HepG2 (cell line): ENCODE measurements around the gene PREP. TPM values are rescaled to one million over a fixed set of nuclear protein-coding genes. Genes with fewer than 3 reads are reported as not detected.
A peak's percentile ranks its signal among the peaks of the same experiment; 100 is the strongest.

Experiments used
- ATAC-seq: fragments of 200-7000 bp; cut with Tn5 transposase; 3 replicates; pipeline ENCODE4 v1.9.1; 2020; ENCODE audit warnings: mild to moderate bottlenecking, moderate library complexity
- BruUV-seq: library from RNA; stranded (reverse); fragments of 400-500 nt; replicated peaks from 2 replicates; lab custom pipeline; 2021; lab: Mats Ljungman, UMichigan
- CTCF ChIA-PET: fragments of 300-600 bp; formaldehyde crosslinking; extraction: SDS; loops from one replicate; lab custom pipeline; 2021; ENCODE audit warnings: low total read pairs, inconsistent platforms, low intra/inter-chr PET ratio; lab: Yijun Ruan, JAX
- POLR2A ChIA-PET: fragments of 350-600 bp; sonication (Branson Sonifier 250); formaldehyde crosslinking; loops from one replicate; lab custom pipeline; 2020; ENCODE audit warnings: antibody characterized with exemption, inconsistent platforms; lab: Yijun Ruan, JAX
- DNase-seq: peaks from one replicate; pipeline ENCODE4 v3.0.0-alpha.2; 2015; ENCODE audit warnings: low spot score
- FAIRE-seq: peaks from 3 replicates; lab custom pipeline; 2011; peaks lifted over from hg19 to GRCh38; lab: Jason Lieb, UNC
- H2AFZ ChIP-seq: one replicate; pipeline ENCODE4 v1.6.1; 2011; ENCODE audit warnings: low read length, inconsistent platforms
- H3K27ac ChIP-seq: fragments of 300-600 bp; 3 replicates; pipeline ENCODE4 v1.8.0; 2011; ENCODE audit warnings: mixed run types, mild to moderate bottlenecking, mixed read lengths, low read length, inconsistent platforms; ENCODE audit not compliant: insufficient read depth; ENCODE audit errors: extremely low read length
- H3K27me3 ChIP-seq, 2 experiments: fragments of 200-600 bp in 1 of 2; 2 replicates in 1 of 2; 3 replicates in 1 of 2; pipeline versions ENCODE4 v1.6.0 to v1.8.0; 2011; ENCODE audit warnings: low read length in 2 of 2, mild to moderate bottlenecking in 2 of 2, moderate library complexity in 2 of 2, inconsistent platforms in 1 of 2; ENCODE audit not compliant: insufficient read depth in 2 of 2, control insufficient read depth in 1 of 2
- H3K36me3 ChIP-seq, 2 experiments: fragments of 200-600 bp in 1 of 2; replicated peaks in 1 of 2; 2 replicates in 1 of 2; 3 replicates in 1 of 2; pipeline versions ENCODE4 v1.5.1 to v1.8.0; 2011; ENCODE audit warnings: low read length in 2 of 2, inconsistent platforms in 1 of 2; ENCODE audit not compliant: insufficient read depth in 2 of 2, control insufficient read depth in 1 of 2
- H3K4me1 ChIP-seq: 2 replicates; pipeline ENCODE4 v1.5.1; 2012; ENCODE audit warnings: low read length, inconsistent platforms; ENCODE audit not compliant: insufficient read depth
- H3K4me2 ChIP-seq: 2 replicates; pipeline ENCODE4 v1.6.0; 2011; ENCODE audit warnings: low read depth, low read length, inconsistent platforms
- H3K4me3 ChIP-seq, 3 experiments: fragments of 200-600 bp in 1 of 3; sonication (generic), shearing (Covaris generic) in 1 of 3; replicated peaks in 1 of 3; 2 replicates each; pipeline ENCODE4 v1.5.1; 2011 to 2016; ENCODE audit warnings: low read length in 3 of 3, inconsistent platforms in 2 of 3, low read depth in 2 of 3, mild to moderate bottlenecking in 2 of 3, control low read depth in 1 of 3, mixed read lengths in 1 of 3; ENCODE audit not compliant: insufficient read depth in 1 of 3
- H3K79me2 ChIP-seq: one replicate; pipeline ENCODE4 v1.6.1; 2011; ENCODE audit warnings: low read length, inconsistent platforms; ENCODE audit not compliant: insufficient read depth
- H3K9ac ChIP-seq: 2 replicates; pipeline ENCODE4 v1.6.0; 2011; ENCODE audit warnings: mild to moderate bottlenecking, low read depth, low read length, inconsistent platforms; ENCODE audit not compliant: insufficient read depth
- H3K9me3 ChIP-seq: 2 replicates; pipeline ENCODE4 v1.5.1; 2012; ENCODE audit warnings: mild to moderate bottlenecking, low read length
- H4K20me1 ChIP-seq: 2 replicates; pipeline ENCODE4 v1.6.0; 2011; ENCODE audit warnings: inconsistent platforms, mild to moderate bottlenecking, low read length, moderate library complexity; ENCODE audit not compliant: insufficient read depth
- BCL3 ChIP-seq: sonication (generic); formaldehyde crosslinking; IDR thresholded peaks from 2 replicates; pipeline ENCODE4 v1.5.1; 2020; ENCODE audit warnings: mild to moderate bottlenecking, missing genetic modification reagents, moderate library complexity
- CBX1 ChIP-seq: IDR thresholded peaks from one replicate; pipeline ENCODE4 v1.6.1; 2016; ENCODE audit warnings: antibody characterized with exemption, low read depth
- CBX5 ChIP-seq: sonication (generic); formaldehyde crosslinking; IDR thresholded peaks from 2 replicates; pipeline ENCODE4 v1.4.0; 2020; ENCODE audit warnings: missing genetic modification reagents, borderline replicate concordance
- ELF3 ChIP-seq: IDR thresholded peaks from 2 replicates; pipeline ENCODE4 v1.6.1; 2016; ENCODE audit warnings: missing genetic modification reagents, missing compliant biosample characterization
- FOXA1 ChIP-seq, 2 experiments: fragments of 450-650 bp in 1 of 2; sonication (generic) in 1 of 2; formaldehyde crosslinking in 1 of 2; IDR thresholded peaks; 2 replicates each; pipeline versions ENCODE4 v1.4.0 to v1.6.1; 2016 to 2020; ENCODE audit warnings: missing genetic modification reagents in 1 of 2
- HDAC1 ChIP-seq: sonication (generic); formaldehyde crosslinking; IDR thresholded peaks from 2 replicates; pipeline ENCODE4 v1.5.1; 2020; ENCODE audit warnings: mild to moderate bottlenecking, missing genetic modification reagents
- IRX3 ChIP-seq: sonication (generic); formaldehyde crosslinking; IDR thresholded peaks from 2 replicates; pipeline ENCODE4 v1.8.1; 2023; ENCODE audit warnings: mild to moderate bottlenecking, low read depth, missing genetic modification reagents, borderline replicate concordance
- NKX3-1 ChIP-seq: sonication (generic); formaldehyde crosslinking; IDR thresholded peaks from 2 replicates; pipeline ENCODE4 v1.5.0; 2020; ENCODE audit warnings: missing genetic modification reagents
- RARG ChIP-seq: sonication (generic); formaldehyde crosslinking; IDR thresholded peaks from 2 replicates; pipeline ENCODE4 v1.4.0; 2020; ENCODE audit warnings: low read depth, mild to moderate bottlenecking, missing genetic modification reagents
- REL ChIP-seq: sonication (generic); formaldehyde crosslinking; conservative IDR thresholded peaks from 2 replicates; pipeline ENCODE4 v1.8.0; 2022; ENCODE audit warnings: mild to moderate bottlenecking, missing genetic modification reagents, moderate library complexity
- RELA ChIP-seq: sonication (generic); formaldehyde crosslinking; IDR thresholded peaks from 2 replicates; pipeline ENCODE4 v1.4.0; 2020; ENCODE audit warnings: missing genetic modification reagents
- TBL1XR1 ChIP-seq: fragments of 150-350 bp; IDR thresholded peaks from 2 replicates; pipeline ENCODE4 v1.6.1; 2014; ENCODE audit warnings: borderline replicate concordance, low read length; ENCODE audit not compliant: partially characterized antibody
- YEATS4 ChIP-seq: sonication (generic); formaldehyde crosslinking; IDR thresholded peaks from 2 replicates; pipeline ENCODE4 v1.4.0; 2020; ENCODE audit warnings: missing genetic modification reagents, borderline replicate concordance
- ZBTB3 ChIP-seq: sonication (generic); formaldehyde crosslinking; IDR thresholded peaks from 2 replicates; pipeline ENCODE4 v1.4.0; 2020; ENCODE audit warnings: low read depth, mild to moderate bottlenecking, moderate library complexity, missing genetic modification reagents, borderline replicate concordance
- ZEB1 ChIP-seq: IDR thresholded peaks from 2 replicates; pipeline ENCODE4 v1.6.1; 2012; ENCODE audit warnings: mild to moderate bottlenecking, low read depth, inconsistent platforms; ENCODE audit not compliant: insufficient replicate concordance
- ZIK1 ChIP-seq: sonication (generic); formaldehyde crosslinking; IDR thresholded peaks from 2 replicates; pipeline ENCODE4 v1.5.0; 2020; ENCODE audit warnings: mild to moderate bottlenecking, low read depth, missing genetic modification reagents, borderline replicate concordance
- ZMAT3 ChIP-seq: sonication (generic); formaldehyde crosslinking; conservative IDR thresholded peaks from 2 replicates; pipeline ENCODE4 v1.7.0; 2021; ENCODE audit warnings: missing genetic modification reagents
- ZNF430 ChIP-seq: sonication (generic); formaldehyde crosslinking; IDR thresholded peaks from 2 replicates; pipeline ENCODE4 v1.9.0; 2021; ENCODE audit warnings: mild to moderate bottlenecking, missing genetic modification reagents
- ZNF468 ChIP-seq: sonication (generic); formaldehyde crosslinking; IDR thresholded peaks from 2 replicates; pipeline ENCODE4 v1.8.0; 2022; ENCODE audit warnings: mild to moderate bottlenecking, moderate library complexity, missing genetic modification reagents
- WGBS: methylation state at CpG from one replicate; pipeline ENCODE4 v1.1.6; 2017; ENCODE audit warnings: low lambda C conversion rate; 5-methylcytosine and 5-hydroxymethylcytosine counted together
- in situ Hi-C: cut with HindIII; loops from 2 replicates; pipeline ENCODE4 v1.10.0; 2017; ENCODE audit warnings: low pct_unique_long_range_greater_than_20kb; ENCODE audit not compliant: extremely low pct_ligation_motif_present
- intact Hi-C: fragments of 100-400 bp; cut with micrococcal nuclease; formaldehyde crosslinking; loops from one replicate; pipeline ENCODE4 v1.10.0; 2022; ENCODE audit not compliant: unreplicated experiment
- polyA plus RNA-seq, 8 experiments: library from polyadenylated mRNA; depleted of rRNA in 3 of 8; stranded (reverse) in 7 of 8; unstranded in 1 of 8; fragments of >200 nt; fragmentation: Illumina TruSeq in 4 of 8; extraction: Trizol in 4 of 8; gene quantifications; 2 replicates each; pipeline versions ENCODE4 v1.2.1 to v1.2.3, GENCODE V29; 2011 to 2016; ENCODE audit warnings: low read depth in 4 of 8, missing spikeins in 1 of 8, mixed read lengths in 1 of 8; ENCODE audit not compliant: insufficient read depth in 1 of 8
- total RNA-seq, 5 experiments: library from RNA; depleted of rRNA; stranded (reverse); fragments of >200 nt; fragmentation: Illumina TruSeq; extraction: Trizol; gene quantifications; 2 replicates each; pipeline ENCODE4 v1.2.3, GENCODE V29; 2016; ENCODE audit warnings: low read depth in 1 of 5
- TF ChIP-seq, protein P1 (sequence below): sonication (generic); formaldehyde crosslinking; IDR thresholded peaks from 2 replicates; pipeline ENCODE4 v1.4.0; 2020; ENCODE audit warnings: missing genetic modification reagents, low read depth, mild to moderate bottlenecking, borderline replicate concordance

The PREP gene
- total and polyA plus RNA-seq, 2 of the 13 experiments (the other 11 are each of a cell fraction or from before 2014, with no cell fraction given): 12.6 to 15.9 TPM

GRCh38 chr6:105402090-105402938, 568 bp downstream of the PREP start:
- no peaks in the 10 kb centered on the region; a peak in 1 of 5 replicates for H3K36me3 ChIP-seq
- peak overlapping the region; percentile 79 for H3K9ac ChIP-seq
- peak overlapping the region; percentile 90 for H3K4me2 ChIP-seq
- peak overlapping the region; percentile 80 for H3K27ac ChIP-seq
- no TSS peak for BruUV-seq
- H3K4me1 ChIP-seq: peaks cover 66% of the 10 kb centered on the region
- peak; percentile 49 for ATAC-seq
- H3K4me3 ChIP-seq: peak overlapping the region; percentile 95 to 97 (median 96)
- no peaks in the 10 kb centered on the region for H4K20me1 ChIP-seq
- no peaks in the 10 kb centered on the region for H3K9me3 ChIP-seq
- WGBS: under 1% methylated on average over 47 of the region's 48 CpGs
- no peaks in the 10 kb centered on the region for H3K27me3 ChIP-seq
- ChIA-PET CTCF (interaction anchor here (1.7 to 2.1 kb wide), 2 partner anchors 85 to 315 kb away, joined by 8 to 9 read pairs; no protein-coding TSS in a partner anchor), POLR2A (interaction anchor here (0.8 to 1.2 kb wide), 2 partner anchors 26 to 29 kb away, joined by 4 read pairs; no protein-coding TSS in a partner anchor)
- intact Hi-C loops: loop anchor here (2.0 to 10.0 kb wide), 2 partner anchors 20 to 448 kb away; partner anchors contain the start of gene LIN28B
- in situ Hi-C loops: loop anchor here (10.0 kb wide), 2 partner anchors 78 to 308 kb away; no protein-coding TSS in a partner anchor
- no peak for FAIRE-seq
- H2AFZ ChIP-seq: peak overlapping the region; percentile 64
- H3K79me2 ChIP-seq: peaks cover 42% of the 10 kb centered on the region
- peak; percentile 25 for DNase-seq
- TF ChIP-seq FOXA1 (IDR thresholded peaks at IDR 0.05) (no peak), FOXA1 (CRISPR knock-in tag; IDR thresholded peaks at IDR 0.05) (no peak), YEATS4 (peak; percentile 2; the same call in 1 of the 2 replicates), ZNF430 (CRISPR knock-in tag) (0 out of 2 replicates have a peak, but pooled peaks have one; percentile 33), REL (CRISPR knock-in tag) (0 out of 2 replicates have a peak, but pooled peaks have one; percentile 32), ZIK1 (no peak), ZBTB3 (CRISPR knock-in tag) (no peak), IRX3 (CRISPR knock-in tag) (no peak), CBX1 (no peak), TBL1XR1 (no peak), HDAC1 (CRISPR knock-in tag) (peak; percentile 66), RARG (no peak), RELA (CRISPR knock-in tag) (0 out of 2 replicates have a peak, but pooled peaks have one; percentile 37), ZEB1 (no peak), ZNF468 (no peak), BCL3 (CRISPR knock-in tag) (0 out of 2 replicates have a peak, but pooled peaks have one; percentile 35), CBX5 (CRISPR knock-in tag) (no peak), ELF3 (CRISPR knock-in tag) (no peak), ZMAT3 (CRISPR knock-in tag) (peak; percentile 6; the same call in 1 of the 2 replicates), NKX3-1 (CRISPR knock-in tag) (no peak)
- TF ChIP-seq, protein P1, sequence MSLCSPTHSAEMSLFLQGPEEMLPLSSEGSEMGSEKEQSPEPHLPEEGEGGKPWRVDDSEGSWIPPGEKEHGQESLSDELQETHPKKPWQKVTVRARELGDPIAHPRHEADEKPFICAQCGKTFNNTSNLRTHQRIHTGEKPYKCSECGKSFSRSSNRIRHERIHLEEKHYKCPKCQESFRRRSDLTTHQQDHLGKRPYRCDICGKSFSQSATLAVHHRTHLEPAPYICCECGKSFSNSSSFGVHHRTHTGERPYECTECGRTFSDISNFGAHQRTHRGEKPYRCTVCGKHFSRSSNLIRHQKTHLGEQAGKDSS (CRISPR knock-in tag): no peak
